Ascending aorta (tissue), 2 donors: ENCODE results near the gene MEIS3. TPM values are rescaled to one million over a fixed set of nuclear protein-coding genes. Genes with fewer than 3 reads are reported as not detected.

ENCODE experiments used
- DNase-seq, 2 donors: peaks; one replicate each; pipeline ENCODE4 v3.0.0-alpha.2; 2019; ENCODE audit warnings: low spot score in 2 of 2
- H3K27ac ChIP-seq, 2 donors: fragments of 200-600 bp; sonication (generic); one replicate each; pipeline ENCODE4 v1.5.1; 2016 to 2017; ENCODE audit warnings: mild to moderate bottlenecking in 1 of 2
- H3K27me3 ChIP-seq: fragments of 200-600 bp; sonication (generic); one replicate; pipeline ENCODE4 v1.5.1; 2017
- H3K36me3 ChIP-seq, 2 donors: fragments of 200-600 bp; sonication (generic); one replicate each; pipeline ENCODE4 v1.5.1; 2016
- H3K4me1 ChIP-seq, 2 donors: fragments of 200-600 bp; sonication (generic); one replicate each; pipeline ENCODE4 v1.5.1; 2016 to 2017; ENCODE audit warnings: mild to moderate bottlenecking in 1 of 2
- H3K4me3 ChIP-seq, 2 donors: fragments of 200-600 bp; sonication (generic); one replicate each; pipeline ENCODE4 v1.5.1; 2016 to 2017; ENCODE audit warnings: mild to moderate bottlenecking in 1 of 2
- H3K9me3 ChIP-seq, 2 donors: fragments of 200-600 bp; sonication (generic); one replicate each; pipeline ENCODE4 v1.5.1; 2016
- intact Hi-C: fragments of 100-400 bp; cut with DNase I; formaldehyde crosslinking; loops from one replicate; pipeline ENCODE4 v1.15.1; 2023
- total RNA-seq: library from RNA; depleted of rRNA; stranded (reverse); fragments of >200 nt; gene quantifications from one replicate; pipeline ENCODE4 v1.1.0, GENCODE V29; 2016
- TF ChIP-seq, protein P1 (sequence below), 3 experiments: fragments of 200-600 bp in 2 of 3; fragments of 450-650 bp in 1 of 3; sonication (generic) in 2 of 3; IDR thresholded peaks; one replicate each; pipeline ENCODE4 v1.5.1; 2016 to 2019; ENCODE audit warnings: antibody characterized with exemption in 3 of 3, mild to moderate bottlenecking in 1 of 3, moderate library complexity in 1 of 3

Gene MEIS3
- total RNA-seq, 1 donor from 2014 or later = 28.6 TPM

- Histone ChIP-seq H3K4me1 (peaks cover 1 to 4% of the 10 kb centered on the region in 2 donors), H3K27me3 (peaks cover 17% of the 10 kb centered on the region), H3K27ac (no peak overlapping the region), H3K9me3 (no peaks in the 10 kb centered on the region), H3K36me3 (no peaks in the 10 kb centered on the region), H3K4me3 (no peak overlapping the region)
- intact Hi-C loops = no loop called here
- DNase-seq = no peak
- TF ChIP-seq, protein P1, sequence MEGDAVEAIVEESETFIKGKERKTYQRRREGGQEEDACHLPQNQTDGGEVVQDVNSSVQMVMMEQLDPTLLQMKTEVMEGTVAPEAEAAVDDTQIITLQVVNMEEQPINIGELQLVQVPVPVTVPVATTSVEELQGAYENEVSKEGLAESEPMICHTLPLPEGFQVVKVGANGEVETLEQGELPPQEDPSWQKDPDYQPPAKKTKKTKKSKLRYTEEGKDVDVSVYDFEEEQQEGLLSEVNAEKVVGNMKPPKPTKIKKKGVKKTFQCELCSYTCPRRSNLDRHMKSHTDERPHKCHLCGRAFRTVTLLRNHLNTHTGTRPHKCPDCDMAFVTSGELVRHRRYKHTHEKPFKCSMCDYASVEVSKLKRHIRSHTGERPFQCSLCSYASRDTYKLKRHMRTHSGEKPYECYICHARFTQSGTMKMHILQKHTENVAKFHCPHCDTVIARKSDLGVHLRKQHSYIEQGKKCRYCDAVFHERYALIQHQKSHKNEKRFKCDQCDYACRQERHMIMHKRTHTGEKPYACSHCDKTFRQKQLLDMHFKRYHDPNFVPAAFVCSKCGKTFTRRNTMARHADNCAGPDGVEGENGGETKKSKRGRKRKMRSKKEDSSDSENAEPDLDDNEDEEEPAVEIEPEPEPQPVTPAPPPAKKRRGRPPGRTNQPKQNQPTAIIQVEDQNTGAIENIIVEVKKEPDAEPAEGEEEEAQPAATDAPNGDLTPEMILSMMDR (IDR thresholded peaks at IDR 0.05) = no peak
Observed at GRCh38 chr19:47435196-47435595, 15.9 kb upstream of the MEIS3 start.

DNA sequence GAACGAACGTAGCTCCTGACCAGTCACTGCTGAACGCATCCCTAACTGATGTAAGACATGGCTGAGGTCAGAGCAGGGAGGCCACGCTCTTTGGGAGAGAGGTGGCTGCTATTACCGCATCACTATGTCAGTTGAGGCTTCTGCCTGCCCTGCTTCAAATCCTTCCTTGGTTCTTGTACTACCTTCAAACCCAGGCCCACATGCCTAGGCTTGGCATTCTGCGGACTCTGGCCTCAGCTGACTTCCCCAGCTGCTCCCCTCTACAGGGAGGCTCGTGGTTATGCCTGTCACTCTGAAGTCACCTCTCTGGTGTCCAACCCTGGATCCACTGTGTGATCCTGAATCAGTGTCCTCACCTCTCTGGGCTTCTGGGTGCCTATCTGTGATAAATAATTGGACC is 14.8 kb upstream of the MEIS3 start:
- Histone ChIP-seq H3K4me3 (no peak overlapping the region), H3K4me1 (peaks cover 4 to 9% of the 10 kb centered on the region in 2 donors), H3K36me3 (no peaks in the 10 kb centered on the region), H3K27ac (no peak overlapping the region), H3K9me3 (no peaks in the 10 kb centered on the region), H3K27me3 (peaks cover 21% of the 10 kb centered on the region)
- no peak for DNase-seq
- intact Hi-C loops = no loop called here
- TF ChIP-seq, protein P1 (IDR thresholded peaks at IDR 0.05) = no peak

DNA sequence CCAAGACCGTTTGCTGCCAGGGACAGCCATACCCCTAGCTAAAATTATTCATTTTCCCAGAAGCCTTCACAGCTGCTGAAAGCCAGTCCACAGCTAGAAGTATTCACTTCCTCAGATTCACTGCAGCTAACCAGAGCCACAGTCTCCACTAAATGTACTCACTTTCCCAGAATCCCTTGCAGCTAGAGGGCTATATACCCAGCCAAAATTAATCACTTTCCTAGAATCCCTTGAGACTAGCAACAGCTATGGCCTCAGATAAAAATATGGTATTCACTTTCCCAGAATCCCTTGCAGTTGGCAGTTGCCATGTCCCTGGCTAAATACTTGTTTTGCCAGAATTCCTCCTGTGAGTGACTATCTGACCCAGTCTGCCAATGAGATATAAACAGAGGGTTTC is 13.8 kb upstream of the MEIS3 start:
- DNase-seq = no peak
- no peaks in the 10 kb centered on the region for H3K9me3 ChIP-seq
- no peak overlapping the region for H3K4me3 ChIP-seq
- intact Hi-C loops = no loop called here
- peaks cover 9 to 10% of the 10 kb centered on the region in 2 donors for H3K4me1 ChIP-seq
- H3K27ac ChIP-seq = no peak overlapping the region
- H3K36me3 ChIP-seq = no peaks in the 10 kb centered on the region
- TF ChIP-seq, protein P1 (IDR thresholded peaks at IDR 0.05) = no peak
- H3K27me3 ChIP-seq = peaks cover 21% of the 10 kb centered on the region

DNA sequence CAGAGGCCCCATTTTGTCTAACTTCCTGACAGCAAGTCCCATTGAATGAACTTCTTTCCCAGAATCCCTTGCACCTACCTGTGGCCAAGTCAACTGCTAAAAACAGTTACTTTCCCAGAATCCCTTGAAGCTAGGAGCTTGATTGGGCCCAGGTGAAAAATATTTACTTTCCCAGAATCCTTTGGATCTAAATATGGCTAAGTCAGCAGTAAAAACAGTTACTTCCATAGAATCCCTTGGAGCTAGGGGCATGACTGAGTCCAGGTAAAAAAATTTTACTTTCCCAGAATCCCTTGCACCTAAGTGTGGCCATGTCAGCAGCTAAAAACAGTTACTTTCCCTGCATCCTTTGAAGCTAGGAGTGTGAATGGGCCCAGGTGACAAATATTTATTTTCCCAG is 13.2 kb upstream of the MEIS3 start:
- peaks cover 9 to 13% of the 10 kb centered on the region in 2 donors for H3K4me1 ChIP-seq
- H3K27me3 ChIP-seq = peaks cover 21% of the 10 kb centered on the region
- H3K27ac ChIP-seq = no peak overlapping the region
- no peak for DNase-seq
- H3K4me3 ChIP-seq = no peak overlapping the region
- intact Hi-C loops = no loop called here
- H3K36me3 ChIP-seq = no peaks in the 10 kb centered on the region
- H3K9me3 ChIP-seq = no peaks in the 10 kb centered on the region
- TF ChIP-seq, protein P1 (IDR thresholded peaks at IDR 0.05) = no peak

DNA sequence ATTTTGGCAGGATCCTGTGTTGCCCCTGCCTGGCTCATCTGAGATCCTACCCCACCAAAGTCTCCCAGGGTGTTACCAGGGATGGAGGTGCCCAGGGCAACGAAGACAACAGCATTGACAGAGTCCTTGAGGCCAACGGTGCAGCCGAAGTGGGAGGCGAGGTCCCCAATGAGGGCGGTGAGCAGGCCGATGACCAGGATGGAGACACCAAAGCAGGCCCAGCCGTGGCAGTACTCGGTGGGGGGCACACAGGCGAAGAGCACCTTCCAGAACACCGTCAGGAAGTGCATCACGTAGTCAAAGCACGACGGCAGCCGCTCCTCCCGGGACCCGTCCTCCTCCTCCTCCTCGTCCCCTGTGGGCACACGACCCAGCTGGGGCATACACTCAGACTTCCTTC is 12.8 kb upstream of the MEIS3 start:
- no peaks in the 10 kb centered on the region for H3K36me3 ChIP-seq
- DNase-seq = no peak
- no peaks in the 10 kb centered on the region for H3K9me3 ChIP-seq
- H3K4me1 ChIP-seq = peaks cover 9 to 13% of the 10 kb centered on the region in 2 donors
- no peak overlapping the region for H3K4me3 ChIP-seq
- TF ChIP-seq, protein P1 (IDR thresholded peaks at IDR 0.05) = no peak
- H3K27me3 ChIP-seq = peaks cover 21% of the 10 kb centered on the region
- H3K27ac ChIP-seq = no peak overlapping the region
- intact Hi-C loops = no loop called here
